K562 (cell line): ENCODE measurements around the gene GRAMD2A.

Experiments
- BHLHE40 ChIP-seq: IDR thresholded peaks from 2 replicates; pipeline ENCODE4 v1.6.1; 2011; ENCODE audit warnings: low read length, improper control_type of control experiment
- FOS ChIP-seq: IDR thresholded peaks from 3 replicates; pipeline ENCODE4 v1.6.1; 2011; ENCODE audit not compliant: insufficient read length; ENCODE audit errors: extremely low read depth
- NKRF ChIP-seq: fragments of 450-650 bp; IDR thresholded peaks from 2 replicates; pipeline ENCODE4 v1.6.1; 2016; ENCODE audit warnings: borderline replicate concordance
- TF ChIP-seq, protein P1 (sequence below): IDR thresholded peaks from 3 replicates; pipeline ENCODE4 v1.6.1; 2011; ENCODE audit warnings: borderline replicate concordance, mild to moderate bottlenecking; ENCODE audit not compliant: insufficient read length, insufficient read depth
- TF ChIP-seq, protein P2 (sequence below), 3 experiments: fragments of 200-800 bp in 1 of 3; sonication (Bioruptor generic) in 1 of 3; sonication (generic) in 1 of 3; formaldehyde crosslinking in 1 of 3; IDR thresholded peaks; 2 replicates each; pipeline versions ENCODE4 v1.6.1 to v1.8.0; 2016 to 2022; ENCODE audit warnings: mild to moderate bottlenecking in 2 of 3, missing compliant biosample characterization in 2 of 3, missing genetic modification characterization in 2 of 3, missing genetic modification reagents in 1 of 3
- TF ChIP-seq, protein P3 (sequence below): fragments of 450-650 bp; formaldehyde crosslinking; IDR thresholded peaks from 2 replicates; pipeline ENCODE4 v1.4.0; 2020; ENCODE audit warnings: mild to moderate bottlenecking

GRCh38 chr15:72146934-72147333 is 50.7 kb downstream of the GRAMD2A start:
- TF ChIP-seq, protein P1, sequence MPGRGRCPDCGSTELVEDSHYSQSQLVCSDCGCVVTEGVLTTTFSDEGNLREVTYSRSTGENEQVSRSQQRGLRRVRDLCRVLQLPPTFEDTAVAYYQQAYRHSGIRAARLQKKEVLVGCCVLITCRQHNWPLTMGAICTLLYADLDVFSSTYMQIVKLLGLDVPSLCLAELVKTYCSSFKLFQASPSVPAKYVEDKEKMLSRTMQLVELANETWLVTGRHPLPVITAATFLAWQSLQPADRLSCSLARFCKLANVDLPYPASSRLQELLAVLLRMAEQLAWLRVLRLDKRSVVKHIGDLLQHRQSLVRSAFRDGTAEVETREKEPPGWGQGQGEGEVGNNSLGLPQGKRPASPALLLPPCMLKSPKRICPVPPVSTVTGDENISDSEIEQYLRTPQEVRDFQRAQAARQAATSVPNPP: no peak
- no peak for TF ChIP-seq FOS
- TF ChIP-seq, protein P2, sequence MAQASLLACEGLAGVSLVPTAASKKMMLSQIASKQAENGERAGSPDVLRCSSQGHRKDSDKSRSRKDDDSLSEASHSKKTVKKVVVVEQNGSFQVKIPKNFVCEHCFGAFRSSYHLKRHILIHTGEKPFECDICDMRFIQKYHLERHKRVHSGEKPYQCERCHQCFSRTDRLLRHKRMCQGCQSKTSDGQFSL (CRISPR knock-in tag; IDR thresholded peaks at IDR 0.05): no peak
- TF ChIP-seq, protein P2 (tag; IDR thresholded peaks at IDR 0.05): no peak
- TF ChIP-seq BHLHE40: no peak
- TF ChIP-seq, protein P3, sequence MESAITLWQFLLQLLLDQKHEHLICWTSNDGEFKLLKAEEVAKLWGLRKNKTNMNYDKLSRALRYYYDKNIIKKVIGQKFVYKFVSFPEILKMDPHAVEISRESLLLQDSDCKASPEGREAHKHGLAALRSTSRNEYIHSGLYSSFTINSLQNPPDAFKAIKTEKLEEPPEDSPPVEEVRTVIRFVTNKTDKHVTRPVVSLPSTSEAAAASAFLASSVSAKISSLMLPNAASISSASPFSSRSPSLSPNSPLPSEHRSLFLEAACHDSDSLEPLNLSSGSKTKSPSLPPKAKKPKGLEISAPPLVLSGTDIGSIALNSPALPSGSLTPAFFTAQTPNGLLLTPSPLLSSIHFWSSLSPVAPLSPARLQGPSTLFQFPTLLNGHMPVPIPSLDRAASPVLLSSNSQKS (CRISPR knock-in tag): no peak
- TF ChIP-seq NKRF: no peak
